ENCODE results near the gene KIAA1755.

DNA sequence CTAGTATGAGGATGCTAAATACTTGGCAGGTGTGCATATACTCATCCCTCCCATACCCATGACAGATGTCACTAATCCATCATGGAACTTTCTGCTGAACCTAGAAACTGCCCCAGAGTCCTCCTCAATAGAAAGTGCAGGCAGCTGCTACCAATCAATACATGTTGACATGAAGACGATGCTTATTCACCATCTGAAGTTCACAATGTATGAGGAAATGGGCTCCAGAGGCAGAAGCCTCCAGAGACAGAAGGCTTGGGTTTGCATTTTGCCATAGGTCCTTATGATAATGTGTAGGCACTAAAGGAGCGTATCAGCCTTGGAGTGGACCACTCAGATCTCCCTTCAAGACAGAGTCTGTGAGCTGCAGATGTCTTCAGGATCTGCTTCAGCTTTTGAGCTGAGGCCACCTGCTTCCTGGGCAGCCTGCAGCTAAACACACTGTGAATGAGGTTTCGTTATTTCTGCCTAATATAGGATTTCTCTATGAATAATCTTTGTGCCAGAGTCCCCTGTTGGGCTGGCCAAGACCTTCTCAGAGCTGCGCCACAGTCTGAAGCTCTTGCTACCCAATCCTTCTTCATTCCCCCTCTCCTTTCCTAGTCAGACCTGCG lies 7.5 kb upstream of the KIAA1755 start:
- TF ChIP-seq, protein P1, sequence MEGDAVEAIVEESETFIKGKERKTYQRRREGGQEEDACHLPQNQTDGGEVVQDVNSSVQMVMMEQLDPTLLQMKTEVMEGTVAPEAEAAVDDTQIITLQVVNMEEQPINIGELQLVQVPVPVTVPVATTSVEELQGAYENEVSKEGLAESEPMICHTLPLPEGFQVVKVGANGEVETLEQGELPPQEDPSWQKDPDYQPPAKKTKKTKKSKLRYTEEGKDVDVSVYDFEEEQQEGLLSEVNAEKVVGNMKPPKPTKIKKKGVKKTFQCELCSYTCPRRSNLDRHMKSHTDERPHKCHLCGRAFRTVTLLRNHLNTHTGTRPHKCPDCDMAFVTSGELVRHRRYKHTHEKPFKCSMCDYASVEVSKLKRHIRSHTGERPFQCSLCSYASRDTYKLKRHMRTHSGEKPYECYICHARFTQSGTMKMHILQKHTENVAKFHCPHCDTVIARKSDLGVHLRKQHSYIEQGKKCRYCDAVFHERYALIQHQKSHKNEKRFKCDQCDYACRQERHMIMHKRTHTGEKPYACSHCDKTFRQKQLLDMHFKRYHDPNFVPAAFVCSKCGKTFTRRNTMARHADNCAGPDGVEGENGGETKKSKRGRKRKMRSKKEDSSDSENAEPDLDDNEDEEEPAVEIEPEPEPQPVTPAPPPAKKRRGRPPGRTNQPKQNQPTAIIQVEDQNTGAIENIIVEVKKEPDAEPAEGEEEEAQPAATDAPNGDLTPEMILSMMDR (IDR thresholded peaks at IDR 0.05; ENCODE audit: insufficient read depth, low read depth, low read length), result no peak
- TF ChIP-seq EZH2 (IDR thresholded peaks at IDR 0.05; ENCODE audit: insufficient read depth, low read length), result no peak

Data from astrocyte (in vitro differentiated cells and primary cell).